ENCODE measurements around the gene TMEM258. TPM values are rescaled to one million over a fixed set of nuclear protein-coding genes. Genes with fewer than 3 reads are reported as not detected.
A peak's percentile ranks its signal among the peaks of the same experiment; 100 is the strongest.

TMEM258 gene
- total and polyA plus RNA-seq, 2 donors (not counting 1 experiment from before 2014, with no cell fraction given) = 65.8 to 130 TPM

DNA sequence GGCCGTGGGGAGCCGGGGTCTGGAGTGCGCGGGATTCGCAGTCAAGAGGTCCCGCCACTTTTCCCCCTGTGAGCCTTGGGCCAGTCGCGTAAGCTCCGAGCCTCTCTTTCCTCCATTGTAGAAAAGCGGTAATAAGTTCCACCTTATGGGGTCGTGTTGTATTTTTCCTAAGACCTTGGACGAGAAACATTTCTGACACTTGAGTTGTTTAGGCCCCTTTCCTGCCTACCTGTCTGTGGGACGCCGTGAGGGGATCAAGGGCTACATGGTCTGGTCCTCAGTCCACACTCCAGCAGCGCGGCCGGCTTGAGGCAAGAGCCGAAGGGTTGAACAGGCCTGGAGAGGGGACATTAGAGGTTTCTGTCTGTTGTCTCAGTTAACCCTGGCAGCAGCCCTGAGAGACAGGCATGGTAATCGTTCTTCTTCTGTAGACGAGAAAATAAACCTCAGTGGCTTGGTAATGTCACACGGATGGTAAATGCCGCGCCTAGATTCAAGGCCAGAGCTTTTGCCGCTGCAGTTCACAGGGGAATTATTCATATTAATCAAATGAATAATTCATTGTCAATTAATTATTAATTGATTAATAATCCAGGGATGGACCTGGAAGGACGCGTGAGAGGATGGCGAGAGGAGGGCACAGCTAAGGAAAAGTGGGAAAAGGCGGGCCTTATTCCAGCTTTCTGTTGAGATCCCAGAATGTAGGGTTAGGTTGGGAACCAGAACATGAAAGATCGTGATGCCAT, 857 bp upstream of the TMEM258 start:
- peak overlapping the region; percentile 92 to 96 for H3K27ac ChIP-seq (ENCODE audit: low read length in 2 of 2)
- ChIA-PET CTCF (interaction anchor here (0.8 to 3.8 kb wide), 8 partner anchors 21 to 315 kb away, joined by 3 to 32 read pairs (median 9); no protein-coding TSS in a partner anchor), POLR2A (interaction anchor here (0.7 to 1.9 kb wide), 3 partner anchors 88 to 331 kb away, joined by 3 to 6 read pairs (median 3); partner anchors contain the start of gene INCENP)

More for the DNA sequence above, 857 bp upstream of the TMEM258 start:
- Mint-ChIP-seq H3K9me3 (ENCODE audit: insufficient read depth) (no peaks in the 10 kb centered on the region), H3K27me3 (no peaks in the 10 kb centered on the region), H3K4me3 (peak overlapping the region; percentile 93), H3K4me1 (peaks cover 32% of the 10 kb centered on the region), H3K27ac (peak overlapping the region; percentile 97)
- Histone ChIP-seq H3K36me3 (replicated peaks in 1 of 2; ENCODE audit: control extremely low read depth in 1 of 2, control insufficient read depth in 1 of 2, extremely low read depth in 1 of 2, insufficient read depth in 2 of 2, low read length in 1 of 2) (peaks cover 0 to 28% of the 10 kb centered on the region in 2 experiments), H3K4me2 (replicated peaks; ENCODE audit: low read depth, low read length, poor library complexity, severe bottlenecking) (peak overlapping the region; percentile 80), H3K9ac (ENCODE audit: low read length) (peak overlapping the region; percentile 87), H4K20me1 (ENCODE audit: control insufficient read depth, insufficient read depth, low read length, poor library complexity, severe bottlenecking) (no peaks in the 10 kb centered on the region), H3K79me2 (ENCODE audit: control insufficient read depth, insufficient read depth, low read length) (peaks cover 83% of the 10 kb centered on the region), H2AFZ (ENCODE audit: insufficient read depth, low read depth, low read length, poor library complexity, severe bottlenecking) (peak overlapping the region; percentile 99), H3K4me1 (ENCODE audit: control insufficient read depth in 2 of 2, insufficient read depth in 2 of 2, low read length in 2 of 2) (peaks cover 11 to 23% of the 10 kb centered on the region in 2 donors), H3K9me3 (ENCODE audit: control extremely low read depth in 1 of 3, control insufficient read depth in 2 of 3, insufficient read depth in 1 of 3, low read length in 2 of 3) (no peaks in the 10 kb centered on the region), H3K27me3 (replicated peaks in 1 of 4; ENCODE audit: control extremely low read depth in 1 of 4, control insufficient read depth in 3 of 4, insufficient read depth in 4 of 4, low read length in 3 of 4) (no peaks in the 10 kb centered on the region), H3K4me3 (ENCODE audit: control extremely low read depth in 1 of 5, extremely low read depth in 1 of 5, insufficient read depth in 1 of 5, low read depth in 2 of 5, low read length in 4 of 5) (peak overlapping the region; percentile 80 to 94 (median 88))
- DNase-seq (no peak), ATAC-seq (ENCODE audit: low read depth) (no peak)
- WGBS (ENCODE audit: insufficient coverage) = 3% methylated on average over 23 of the region's 29 CpGs
- intact Hi-C loops (cut with micrococcal nuclease) = loop anchor here (5.0 kb wide), 1 partner anchor 881 kb away; the partner anchor contains the start of gene TMEM109
- TF ChIP-seq, protein P1, sequence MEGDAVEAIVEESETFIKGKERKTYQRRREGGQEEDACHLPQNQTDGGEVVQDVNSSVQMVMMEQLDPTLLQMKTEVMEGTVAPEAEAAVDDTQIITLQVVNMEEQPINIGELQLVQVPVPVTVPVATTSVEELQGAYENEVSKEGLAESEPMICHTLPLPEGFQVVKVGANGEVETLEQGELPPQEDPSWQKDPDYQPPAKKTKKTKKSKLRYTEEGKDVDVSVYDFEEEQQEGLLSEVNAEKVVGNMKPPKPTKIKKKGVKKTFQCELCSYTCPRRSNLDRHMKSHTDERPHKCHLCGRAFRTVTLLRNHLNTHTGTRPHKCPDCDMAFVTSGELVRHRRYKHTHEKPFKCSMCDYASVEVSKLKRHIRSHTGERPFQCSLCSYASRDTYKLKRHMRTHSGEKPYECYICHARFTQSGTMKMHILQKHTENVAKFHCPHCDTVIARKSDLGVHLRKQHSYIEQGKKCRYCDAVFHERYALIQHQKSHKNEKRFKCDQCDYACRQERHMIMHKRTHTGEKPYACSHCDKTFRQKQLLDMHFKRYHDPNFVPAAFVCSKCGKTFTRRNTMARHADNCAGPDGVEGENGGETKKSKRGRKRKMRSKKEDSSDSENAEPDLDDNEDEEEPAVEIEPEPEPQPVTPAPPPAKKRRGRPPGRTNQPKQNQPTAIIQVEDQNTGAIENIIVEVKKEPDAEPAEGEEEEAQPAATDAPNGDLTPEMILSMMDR (IDR thresholded peaks at IDR 0.05) = no peak
- TF ChIP-seq EZH2 (IDR thresholded peaks at IDR 0.05; ENCODE audit: borderline replicate concordance, insufficient read depth, low read depth, low read length, poor library complexity, severe bottlenecking) = no peak
